Neural cell (in vitro differentiated cells): ENCODE data around the gene ATL2. TPM values are rescaled to one million over a fixed set of nuclear protein-coding genes. Genes with fewer than 3 reads are reported as not detected.

ENCODE experiments used
- H2AFZ ChIP-seq: fragments of 200-600, 300-800 bp; sonication (generic), shearing (Covaris generic); 2 replicates; pipeline ENCODE4 v1.6.0; 2014; ENCODE audit warnings: low read depth, mild to moderate bottlenecking, antibody characterized with exemption, low read length, moderate library complexity
- H3F3A ChIP-seq: fragments of 200-600 bp; shearing (Covaris generic); 2 replicates; pipeline ENCODE4 v1.6.1; 2016; ENCODE audit warnings: mild to moderate bottlenecking, moderate library complexity, mixed read lengths, antibody characterized with exemption, low read length; ENCODE audit not compliant: insufficient read depth, poor library complexity, severe bottlenecking
- H3K27ac ChIP-seq: fragments of 200-600, 300-800 bp; sonication (generic), shearing (Covaris generic); 2 replicates; pipeline ENCODE4 v1.5.1; 2014; ENCODE audit warnings: mild to moderate bottlenecking, low read length, moderate library complexity
- H3K27me3 ChIP-seq: fragments of 300-800, 200-600 bp; sonication (generic), shearing (Covaris generic); 2 replicates; pipeline ENCODE4 v1.6.0; 2014; ENCODE audit warnings: mild to moderate bottlenecking, low read depth, low read length, moderate library complexity; ENCODE audit not compliant: insufficient read depth
- H3K36me3 ChIP-seq: fragments of 300-800, 200-600 bp; sonication (generic), shearing (Covaris generic); 2 replicates; pipeline ENCODE4 v1.5.1; 2014; ENCODE audit warnings: mild to moderate bottlenecking, antibody characterized with exemption, low read length, moderate library complexity; ENCODE audit not compliant: insufficient read depth
- H3K4me2 ChIP-seq: fragments of 300-800, 200-600 bp; sonication (generic), shearing (Covaris generic); 2 replicates; pipeline ENCODE4 v1.6.0; 2014; ENCODE audit warnings: mild to moderate bottlenecking, low read length
- H3K4me3 ChIP-seq: fragments of 300-800, 200-600 bp; sonication (generic), shearing (Covaris generic); 2 replicates; pipeline ENCODE4 v1.5.1; 2014; ENCODE audit warnings: mild to moderate bottlenecking, low read length, moderate library complexity
- H3K79me2 ChIP-seq: fragments of 200-600 bp; shearing (Covaris generic); replicated peaks from 2 replicates; pipeline ENCODE4 v1.6.0; 2014; ENCODE audit warnings: mild to moderate bottlenecking, low read length, moderate library complexity; ENCODE audit not compliant: insufficient read depth
- H3K9ac ChIP-seq: fragments of 300-800, 200-600 bp; sonication (generic), shearing (Covaris generic); 2 replicates; pipeline ENCODE4 v1.6.1; 2016; ENCODE audit warnings: mild to moderate bottlenecking, low read length, mixed read lengths
- H3K9me2 ChIP-seq: fragments of 200-600 bp; shearing (Covaris generic); 2 replicates; pipeline ENCODE4 v1.6.1; 2016; ENCODE audit warnings: mild to moderate bottlenecking, low read length, mixed read lengths; ENCODE audit not compliant: insufficient read depth
- H3K9me3 ChIP-seq: fragments of 200-600, 300-800 bp; sonication (generic), shearing (Covaris generic); 2 replicates; pipeline ENCODE4 v1.6.1; 2016; ENCODE audit warnings: mild to moderate bottlenecking, mixed run types, low read length, moderate library complexity, mixed read lengths
- H4K20me1 ChIP-seq: fragments of 200-600 bp; shearing (Covaris generic); 2 replicates; pipeline ENCODE4 v1.6.1; 2016; ENCODE audit warnings: mild to moderate bottlenecking, mixed run types; ENCODE audit not compliant: insufficient read depth
- CTCF ChIP-seq: fragments of 450-650 bp; IDR thresholded peaks from 2 replicates; pipeline ENCODE4 v1.5.1; 2014; ENCODE audit warnings: antibody characterized with exemption, mild to moderate bottlenecking, moderate library complexity; ENCODE audit not compliant: poor library complexity, severe bottlenecking
- EZH2 ChIP-seq: fragments of 200-600, 300-800 bp; shearing (Covaris generic), sonication (generic); IDR thresholded peaks from 2 replicates; pipeline ENCODE4 v1.6.1; 2014; ENCODE audit warnings: antibody characterized with exemption, low read length, borderline replicate concordance, mild to moderate bottlenecking; ENCODE audit not compliant: insufficient read depth, poor library complexity, severe bottlenecking
- POLR2AphosphoS5 ChIP-seq: IDR thresholded peaks from 2 replicates; pipeline ENCODE4 v1.6.1; 2012
- RAD21 ChIP-seq: fragments of 450-650 bp; conservative IDR thresholded peaks from 2 replicates; pipeline ENCODE4 v1.6.1; 2014; ENCODE audit warnings: antibody characterized with exemption, mild to moderate bottlenecking, moderate library complexity
- REST ChIP-seq: IDR thresholded peaks from 2 replicates; pipeline ENCODE4 v1.6.1; 2012; ENCODE audit warnings: borderline replicate concordance
- SMC3 ChIP-seq: fragments of 450-650 bp; conservative IDR thresholded peaks from 2 replicates; pipeline ENCODE4 v1.6.1; 2014; ENCODE audit warnings: antibody characterized with exemption, mild to moderate bottlenecking, moderate library complexity; ENCODE audit not compliant: poor library complexity
- TAF1 ChIP-seq: IDR thresholded peaks from 2 replicates; pipeline ENCODE4 v1.6.1; 2012; ENCODE audit warnings: low read depth
- polyA plus RNA-seq: library from polyadenylated mRNA; depleted of rRNA; stranded (reverse); fragments of >200 nt; gene quantifications from 2 replicates; pipeline ENCODE4 v1.2.3, GENCODE V29; 2014

The ATL2 gene
- polyA plus RNA-seq, 1 donor from 2014 or later, result 66.8 TPM

- Histone ChIP-seq H3F3A (no peaks in the 10 kb centered on the region), H3K4me2 (no peak overlapping the region), H3K36me3 (no peaks in the 10 kb centered on the region), H3K9me2 (no peaks in the 10 kb centered on the region), H3K79me2 (peaks cover 5% of the 10 kb centered on the region), H3K9ac (no peak overlapping the region), H4K20me1 (no peaks in the 10 kb centered on the region), H3K4me3 (no peak overlapping the region), H2AFZ (no peak overlapping the region), H3K27ac (no peak overlapping the region), H3K9me3 (no peaks in the 10 kb centered on the region), H3K27me3 (no peaks in the 10 kb centered on the region)
- no peak for TF ChIP-seq POLR2AphosphoS5
Measured at GRCh38 chr2:38380397-38381130, 3.5 kb upstream of the ATL2 start.

- Histone ChIP-seq H3K4me2 (peak overlapping the region; percentile 50), H3K9ac (peak overlapping the region; percentile 86), H3K27ac (peak overlapping the region; percentile 85), H3K9me2 (no peaks in the 10 kb centered on the region), H4K20me1 (no peaks in the 10 kb centered on the region), H3K4me3 (peak overlapping the region; percentile 89), H2AFZ (peak overlapping the region; percentile 69), H3F3A (no peaks in the 10 kb centered on the region), H3K9me3 (no peaks in the 10 kb centered on the region), H3K79me2 (peaks cover 42% of the 10 kb centered on the region), H3K36me3 (no peaks in the 10 kb centered on the region), H3K27me3 (no peaks in the 10 kb centered on the region)
- peak; percentile 41 for TF ChIP-seq SMC3
- TF ChIP-seq TAF1, result no peak
- TF ChIP-seq CTCF, result peak; percentile 71
- TF ChIP-seq REST, result peak; percentile 16
- TF ChIP-seq EZH2, result no peak
- peak; percentile 36 for TF ChIP-seq RAD21
- no peak for TF ChIP-seq POLR2AphosphoS5
Measured at GRCh38 chr2:38376346-38377049, 575 bp downstream of the ATL2 start.
